ENCODE data around the gene DRAP1.
A peak's percentile ranks its signal among the peaks of the same experiment; 100 is the strongest.

DRAP1 gene

GRCh38 chr11:65952052-65952521 is 32.9 kb downstream of the DRAP1 start:
- no peak overlapping the region for H2AFZ ChIP-seq (ENCODE audit: low read length, unreplicated experiment)
- no peak overlapping the region for H3K4me3 ChIP-seq (ENCODE audit: low read depth, low read length)
- H3K27me3 ChIP-seq (ENCODE audit: insufficient read depth, low read length), result no peaks in the 10 kb centered on the region
- no peak overlapping the region for H3K27ac ChIP-seq (ENCODE audit: low read depth, low read length)
- no peaks in the 10 kb centered on the region for H3K4me1 ChIP-seq (ENCODE audit: control insufficient read depth, insufficient read depth, low read length, unreplicated experiment)
- H3K36me3 ChIP-seq (ENCODE audit: insufficient read depth, low read length), result no peaks in the 10 kb centered on the region
- H3K79me2 ChIP-seq (ENCODE audit: control insufficient read depth, insufficient read depth, low read length, unreplicated experiment), result no peaks in the 10 kb centered on the region

- Histone ChIP-seq H3K79me2 (ENCODE audit: control insufficient read depth, insufficient read depth, low read length, unreplicated experiment) (no peaks in the 10 kb centered on the region), H2AFZ (ENCODE audit: low read length, unreplicated experiment) (no peak overlapping the region), H3K36me3 (ENCODE audit: insufficient read depth, low read length) (no peaks in the 10 kb centered on the region), H3K4me3 (ENCODE audit: low read depth, low read length) (no peak overlapping the region), H3K27ac (ENCODE audit: low read depth, low read length) (no peak overlapping the region), H3K27me3 (ENCODE audit: insufficient read depth, low read length) (no peaks in the 10 kb centered on the region), H3K4me1 (ENCODE audit: control insufficient read depth, insufficient read depth, low read length, unreplicated experiment) (no peaks in the 10 kb centered on the region)
Measured at GRCh38 chr11:65953471-65953870, 34.2 kb downstream of the DRAP1 start.

- H3K27ac ChIP-seq (ENCODE audit: low read depth, low read length), result no peak overlapping the region
- H3K79me2 ChIP-seq (ENCODE audit: control insufficient read depth, insufficient read depth, low read length, unreplicated experiment), result no peaks in the 10 kb centered on the region
- H2AFZ ChIP-seq (ENCODE audit: low read length, unreplicated experiment), result no peak overlapping the region
- H3K36me3 ChIP-seq (ENCODE audit: insufficient read depth, low read length), result no peaks in the 10 kb centered on the region
- no peak overlapping the region for H3K4me3 ChIP-seq (ENCODE audit: low read depth, low read length)
- no peaks in the 10 kb centered on the region for H3K27me3 ChIP-seq (ENCODE audit: insufficient read depth, low read length)
- H3K4me1 ChIP-seq (ENCODE audit: control insufficient read depth, insufficient read depth, low read length, unreplicated experiment), result no peaks in the 10 kb centered on the region
Measured at GRCh38 chr11:65954771-65955170, 35.5 kb downstream of the DRAP1 start.

- Histone ChIP-seq H3K4me1 (ENCODE audit: control insufficient read depth, insufficient read depth, low read length, unreplicated experiment) (peaks cover 8% of the 10 kb centered on the region), H3K27ac (ENCODE audit: low read depth, low read length) (no peak overlapping the region)
Measured at GRCh38 chr11:65958291-65958690, 39.1 kb downstream of the DRAP1 start.

GRCh38 chr11:65958774-65959420 is 39.7 kb downstream of the DRAP1 start:
- peaks cover 11% of the 10 kb centered on the region for H3K4me1 ChIP-seq (ENCODE audit: control insufficient read depth, insufficient read depth, low read length, unreplicated experiment)
- H2AFZ ChIP-seq (ENCODE audit: low read length, unreplicated experiment), result no peak overlapping the region
- H3K27ac ChIP-seq (ENCODE audit: low read depth, low read length), result no peak overlapping the region
- H3K27me3 ChIP-seq (ENCODE audit: insufficient read depth, low read length), result no peaks in the 10 kb centered on the region
- H3K4me3 ChIP-seq (ENCODE audit: low read depth, low read length), result no peak overlapping the region
- H3K36me3 ChIP-seq (ENCODE audit: insufficient read depth, low read length), result 0 out of 2 replicates have a peak, but pooled peaks cover under 1% of the 10 kb centered on the region
- H3K79me2 ChIP-seq (ENCODE audit: control insufficient read depth, insufficient read depth, low read length, unreplicated experiment), result peaks cover 30% of the 10 kb centered on the region

More at GRCh38 chr11:65958291-65958690, 39.1 kb downstream of the DRAP1 start:
- H2AFZ ChIP-seq (ENCODE audit: low read length, unreplicated experiment), result no peak overlapping the region
- H3K4me3 ChIP-seq (ENCODE audit: low read depth, low read length), result no peak overlapping the region
- no peaks in the 10 kb centered on the region for H3K36me3 ChIP-seq (ENCODE audit: insufficient read depth, low read length)
- peaks cover 23% of the 10 kb centered on the region for H3K79me2 ChIP-seq (ENCODE audit: control insufficient read depth, insufficient read depth, low read length, unreplicated experiment)
- no peaks in the 10 kb centered on the region for H3K27me3 ChIP-seq (ENCODE audit: insufficient read depth, low read length)

- Histone ChIP-seq H2AFZ (ENCODE audit: low read length, unreplicated experiment) (peak overlapping the region; percentile 83), H3K27me3 (ENCODE audit: insufficient read depth, low read length) (no peaks in the 10 kb centered on the region), H3K4me1 (ENCODE audit: control insufficient read depth, insufficient read depth, low read length, unreplicated experiment) (peaks cover 15% of the 10 kb centered on the region), H3K4me3 (ENCODE audit: low read depth, low read length) (peak overlapping the region; percentile 99), H3K79me2 (ENCODE audit: control insufficient read depth, insufficient read depth, low read length, unreplicated experiment) (peaks cover 39% of the 10 kb centered on the region), H3K27ac (ENCODE audit: low read depth, low read length) (peak overlapping the region; percentile 89), H3K36me3 (ENCODE audit: insufficient read depth, low read length) (peaks cover 10% of the 10 kb centered on the region; the same call in 1 of the 2 replicates)
Measured at GRCh38 chr11:65960824-65961266, 41.6 kb downstream of the DRAP1 start.

- Histone ChIP-seq H3K36me3 (ENCODE audit: insufficient read depth, low read length) (peaks cover 15% of the 10 kb centered on the region; the same call in 1 of the 2 replicates), H3K27ac (ENCODE audit: low read depth, low read length) (peak within 1 kb of the TSS; percentile 89)
Measured at GRCh38 chr11:65961267-65962140, 42.3 kb downstream of the DRAP1 start, which contains the start of gene SART1. TSS of gene SART1 (plus strand) at chr11:65961734. CDS start at chr11:65961781, 47 bp downstream.

GRCh38 chr11:65962141-65962564 is 42.9 kb downstream of the DRAP1 start:
- H3K79me2 ChIP-seq (ENCODE audit: control insufficient read depth, insufficient read depth, low read length, unreplicated experiment), result peaks cover 39% of the 10 kb centered on the region
- H3K4me3 ChIP-seq (ENCODE audit: low read depth, low read length), result peak overlapping the region; percentile 99
- peaks cover 20% of the 10 kb centered on the region; the same call in 1 of the 2 replicates for H3K36me3 ChIP-seq (ENCODE audit: insufficient read depth, low read length)
- peaks cover 15% of the 10 kb centered on the region for H3K4me1 ChIP-seq (ENCODE audit: control insufficient read depth, insufficient read depth, low read length, unreplicated experiment)
- H3K27ac ChIP-seq (ENCODE audit: low read depth, low read length), result peak overlapping the region; percentile 32
- H2AFZ ChIP-seq (ENCODE audit: low read length, unreplicated experiment), result no peak overlapping the region
- H3K27me3 ChIP-seq (ENCODE audit: insufficient read depth, low read length), result no peaks in the 10 kb centered on the region

More at GRCh38 chr11:65961267-65962140, 42.3 kb downstream of the DRAP1 start, which contains the start of gene SART1:
- Histone ChIP-seq H3K4me1 (ENCODE audit: control insufficient read depth, insufficient read depth, low read length, unreplicated experiment) (peaks cover 15% of the 10 kb centered on the region), H3K27me3 (ENCODE audit: insufficient read depth, low read length) (no peaks in the 10 kb centered on the region), H2AFZ (ENCODE audit: low read length, unreplicated experiment) (peak within 1 kb of the TSS; percentile 98), H3K79me2 (ENCODE audit: control insufficient read depth, insufficient read depth, low read length, unreplicated experiment) (peaks cover 39% of the 10 kb centered on the region), H3K4me3 (ENCODE audit: low read depth, low read length) (peak within 1 kb of the TSS; percentile 99)

- peaks cover 24% of the 10 kb centered on the region; the same call in 1 of the 2 replicates for H3K36me3 ChIP-seq (ENCODE audit: insufficient read depth, low read length)
- peaks cover 15% of the 10 kb centered on the region for H3K4me1 ChIP-seq (ENCODE audit: control insufficient read depth, insufficient read depth, low read length, unreplicated experiment)
- no peaks in the 10 kb centered on the region for H3K27me3 ChIP-seq (ENCODE audit: insufficient read depth, low read length)
- H3K79me2 ChIP-seq (ENCODE audit: control insufficient read depth, insufficient read depth, low read length, unreplicated experiment), result peaks cover 39% of the 10 kb centered on the region
- no peak overlapping the region for H2AFZ ChIP-seq (ENCODE audit: low read length, unreplicated experiment)
- H3K4me3 ChIP-seq (ENCODE audit: low read depth, low read length), result no peak overlapping the region
- no peak overlapping the region for H3K27ac ChIP-seq (ENCODE audit: low read depth, low read length)
Measured at GRCh38 chr11:65964906-65965305, 45.7 kb downstream of the DRAP1 start.

- H3K36me3 ChIP-seq (ENCODE audit: insufficient read depth, low read length), result peaks cover 24% of the 10 kb centered on the region; the same call in 1 of the 2 replicates
- H3K27ac ChIP-seq (ENCODE audit: low read depth, low read length), result no peak overlapping the region
- no peaks in the 10 kb centered on the region for H3K27me3 ChIP-seq (ENCODE audit: insufficient read depth, low read length)
- peaks cover 33% of the 10 kb centered on the region for H3K79me2 ChIP-seq (ENCODE audit: control insufficient read depth, insufficient read depth, low read length, unreplicated experiment)
- H2AFZ ChIP-seq (ENCODE audit: low read length, unreplicated experiment), result no peak overlapping the region
- H3K4me1 ChIP-seq (ENCODE audit: control insufficient read depth, insufficient read depth, low read length, unreplicated experiment), result peaks cover 15% of the 10 kb centered on the region
- H3K4me3 ChIP-seq (ENCODE audit: low read depth, low read length), result no peak overlapping the region
Measured at GRCh38 chr11:65965986-65966762, 46.9 kb downstream of the DRAP1 start.

All from ACC112 (cell line).